GM10248 (cell line): ENCODE data around the gene ANKRA2.

Experiments
- CTCF ChIA-PET: fragments of 300-600 bp; sonication (Branson Sonifier 250); formaldehyde crosslinking; extraction: SDS; loops from one replicate; lab custom pipeline; 2021; ENCODE audit warnings: antibody characterized with exemption; lab: Yijun Ruan, JAX
- POLR2A ChIA-PET: fragments of 350-650 bp; sonication (Branson Sonifier 250); formaldehyde crosslinking; extraction: SDS; loops from one replicate; lab custom pipeline; 2020; ENCODE audit warnings: antibody characterized with exemption; lab: Yijun Ruan, JAX
- DNase-seq: peaks from one replicate; pipeline ENCODE4 v3.0.0; 2012; ENCODE audit errors: extremely low spot score
- TF ChIP-seq, protein P1 (sequence below): IDR thresholded peaks from 2 replicates; pipeline ENCODE4 v1.5.1; 2012; ENCODE audit warnings: mild to moderate bottlenecking, low read depth; ENCODE audit errors: extremely low read depth, missing control alignments, control extremely low read depth

Gene ANKRA2

DNA sequence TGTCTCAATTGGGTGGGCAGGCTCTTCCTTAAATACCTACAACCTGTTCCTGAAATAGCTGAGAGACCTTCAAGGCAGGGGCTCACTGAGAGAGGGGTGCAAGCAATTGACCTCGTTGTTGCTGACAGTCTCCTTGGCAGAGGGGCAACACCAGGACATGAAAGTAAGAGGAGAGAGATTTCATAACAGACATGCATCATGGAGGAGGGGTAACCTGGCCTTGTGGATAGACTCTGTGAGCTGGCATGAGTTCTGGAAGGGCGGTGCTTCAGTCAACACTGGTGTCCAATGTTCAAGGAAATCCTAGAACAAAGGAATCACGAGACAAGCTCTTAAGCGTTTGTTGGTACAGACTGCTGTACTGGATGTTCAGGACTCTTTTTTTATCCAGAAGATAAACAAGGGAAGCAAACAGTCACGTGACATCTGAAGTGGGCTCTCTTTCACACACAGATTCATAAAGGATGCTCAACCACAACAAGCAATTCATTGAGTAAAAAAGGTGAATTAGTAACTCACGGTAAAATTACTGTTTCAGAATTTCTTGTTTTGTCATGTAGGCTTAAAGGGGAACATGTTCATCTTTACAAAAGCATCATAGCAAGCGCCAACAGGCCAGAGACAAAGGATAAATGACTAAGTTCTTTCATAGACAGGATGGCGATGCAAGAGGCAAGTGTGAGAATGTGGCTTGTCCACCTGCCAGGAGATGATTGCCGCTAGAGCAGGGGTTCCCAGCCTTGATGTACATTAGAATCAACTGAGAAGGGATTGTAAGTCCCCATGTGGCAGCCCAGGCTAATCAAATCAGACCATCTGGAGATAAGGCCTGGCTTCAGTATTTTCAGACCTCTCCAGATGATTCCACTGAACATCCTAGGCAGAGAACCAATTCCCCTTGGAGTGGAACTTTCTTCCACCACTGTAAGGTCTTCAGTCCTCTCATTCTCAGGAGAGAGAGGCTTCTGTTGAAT, 20.7 kb downstream of the ANKRA2 start:
- DNase-seq: no peak
- TF ChIP-seq, protein P1, sequence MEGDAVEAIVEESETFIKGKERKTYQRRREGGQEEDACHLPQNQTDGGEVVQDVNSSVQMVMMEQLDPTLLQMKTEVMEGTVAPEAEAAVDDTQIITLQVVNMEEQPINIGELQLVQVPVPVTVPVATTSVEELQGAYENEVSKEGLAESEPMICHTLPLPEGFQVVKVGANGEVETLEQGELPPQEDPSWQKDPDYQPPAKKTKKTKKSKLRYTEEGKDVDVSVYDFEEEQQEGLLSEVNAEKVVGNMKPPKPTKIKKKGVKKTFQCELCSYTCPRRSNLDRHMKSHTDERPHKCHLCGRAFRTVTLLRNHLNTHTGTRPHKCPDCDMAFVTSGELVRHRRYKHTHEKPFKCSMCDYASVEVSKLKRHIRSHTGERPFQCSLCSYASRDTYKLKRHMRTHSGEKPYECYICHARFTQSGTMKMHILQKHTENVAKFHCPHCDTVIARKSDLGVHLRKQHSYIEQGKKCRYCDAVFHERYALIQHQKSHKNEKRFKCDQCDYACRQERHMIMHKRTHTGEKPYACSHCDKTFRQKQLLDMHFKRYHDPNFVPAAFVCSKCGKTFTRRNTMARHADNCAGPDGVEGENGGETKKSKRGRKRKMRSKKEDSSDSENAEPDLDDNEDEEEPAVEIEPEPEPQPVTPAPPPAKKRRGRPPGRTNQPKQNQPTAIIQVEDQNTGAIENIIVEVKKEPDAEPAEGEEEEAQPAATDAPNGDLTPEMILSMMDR: no peak
- POLR2A ChIA-PET: no interaction called here
- CTCF ChIA-PET: interaction anchor here (1.3 kb wide), 1 partner anchor 25 kb away, joined by 6 read pairs; no protein-coding TSS in a partner anchor

DNA sequence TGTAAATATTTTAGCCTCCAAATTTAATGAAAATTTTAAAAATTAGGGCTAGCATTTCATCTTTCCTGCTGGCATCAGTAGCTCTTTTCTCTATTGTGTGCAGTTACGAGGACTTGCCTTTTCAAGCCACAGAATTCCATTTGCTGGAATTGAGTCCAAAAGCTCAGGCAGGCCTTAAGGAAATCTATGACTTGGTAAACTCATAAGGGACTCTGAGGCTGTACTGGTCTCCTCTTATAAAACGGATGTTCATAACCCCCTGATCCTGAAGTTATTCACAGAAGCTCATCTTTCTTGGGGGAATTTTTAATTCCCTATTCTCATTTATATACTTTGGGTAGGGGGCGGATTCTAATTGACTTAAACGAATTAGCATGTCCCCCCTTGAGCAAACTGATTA, 23.4 kb downstream of the ANKRA2 start:
- TF ChIP-seq, protein P1: no peak
- ChIA-PET CTCF (no interaction called here), POLR2A (no interaction called here)
- no peak for DNase-seq

DNA sequence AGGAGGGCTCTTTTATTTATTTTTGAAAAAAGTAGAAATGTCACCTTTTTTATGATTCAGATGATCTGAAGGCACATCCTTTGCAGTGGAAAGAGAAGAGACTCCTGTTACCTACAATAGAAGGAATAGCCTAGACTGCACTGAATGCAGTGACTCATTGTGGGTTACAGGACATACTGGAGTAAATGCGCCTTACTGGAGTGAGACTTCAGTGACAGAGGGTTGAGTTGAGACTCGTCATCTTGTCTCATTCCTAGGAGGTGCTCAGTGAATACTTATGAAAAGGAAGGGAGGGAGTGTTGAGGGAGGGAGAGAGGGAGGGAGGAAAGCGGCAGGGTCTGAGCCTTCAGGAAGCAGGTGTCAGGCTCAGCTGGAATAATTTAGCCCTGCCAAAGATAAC, 25.2 kb downstream of the ANKRA2 start:
- no peak for DNase-seq
- TF ChIP-seq, protein P1: no peak
- CTCF ChIA-PET: interaction anchor here (1.0 to 1.1 kb wide), 2 partner anchors 20 to 253 kb away, joined by 3 read pairs; no protein-coding TSS in a partner anchor
- POLR2A ChIA-PET: no interaction called here

DNA sequence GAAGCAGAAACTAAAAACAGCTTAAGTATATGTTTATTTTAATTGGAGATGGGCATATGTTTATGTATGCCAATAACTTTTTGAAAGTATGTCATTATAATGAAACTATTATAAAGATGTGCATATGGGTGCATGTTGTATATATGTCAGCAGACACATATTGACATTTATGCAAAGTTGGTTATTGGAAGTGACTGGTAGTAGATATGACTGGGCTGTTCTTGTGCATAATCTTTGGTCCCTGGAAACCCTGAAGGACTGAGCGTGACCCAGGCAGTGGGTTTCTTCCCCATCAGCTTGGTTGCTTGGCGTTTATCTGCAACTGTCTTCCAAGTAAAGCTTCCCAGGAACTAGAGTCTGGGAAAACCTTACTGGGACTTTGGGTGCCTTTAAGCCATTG, 25.7 kb downstream of the ANKRA2 start:
- POLR2A ChIA-PET: no interaction called here

DNA sequence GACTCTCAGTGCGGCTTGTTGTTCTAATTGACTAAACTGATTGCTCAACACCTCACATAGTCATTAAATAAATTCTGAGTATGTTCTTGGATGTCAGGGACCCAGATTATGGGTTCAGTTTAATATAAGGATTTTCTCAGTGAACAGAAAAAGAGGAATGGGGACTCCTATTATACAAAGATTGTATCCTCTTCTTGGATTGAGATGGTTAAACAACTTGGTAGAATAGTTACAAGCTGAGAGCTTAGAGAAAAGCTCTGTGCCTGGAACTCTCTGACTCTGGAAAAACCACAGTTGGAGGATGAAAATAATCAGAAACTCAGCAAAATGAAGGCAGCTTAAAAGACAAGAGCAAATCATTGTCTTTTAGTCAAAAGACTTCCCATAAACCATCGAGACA, 30.5 kb downstream of the ANKRA2 start:
- ChIA-PET POLR2A (no interaction called here), CTCF (interaction anchor here (1.2 to 4.8 kb wide), 6 partner anchors 8 to 579 kb away, joined by 3 to 86 read pairs (median 10); partner anchors contain the start of gene FCHO2)
- TF ChIP-seq, protein P1: no peak
- no peak for DNase-seq

More for the DNA sequence above, 25.7 kb downstream of the ANKRA2 start:
- TF ChIP-seq, protein P1: no peak
- DNase-seq: no peak
- CTCF ChIA-PET: interaction anchor here (0.6 to 1.1 kb wide), 4 partner anchors 16 to 254 kb away, joined by 3 read pairs; no protein-coding TSS in a partner anchor

DNA sequence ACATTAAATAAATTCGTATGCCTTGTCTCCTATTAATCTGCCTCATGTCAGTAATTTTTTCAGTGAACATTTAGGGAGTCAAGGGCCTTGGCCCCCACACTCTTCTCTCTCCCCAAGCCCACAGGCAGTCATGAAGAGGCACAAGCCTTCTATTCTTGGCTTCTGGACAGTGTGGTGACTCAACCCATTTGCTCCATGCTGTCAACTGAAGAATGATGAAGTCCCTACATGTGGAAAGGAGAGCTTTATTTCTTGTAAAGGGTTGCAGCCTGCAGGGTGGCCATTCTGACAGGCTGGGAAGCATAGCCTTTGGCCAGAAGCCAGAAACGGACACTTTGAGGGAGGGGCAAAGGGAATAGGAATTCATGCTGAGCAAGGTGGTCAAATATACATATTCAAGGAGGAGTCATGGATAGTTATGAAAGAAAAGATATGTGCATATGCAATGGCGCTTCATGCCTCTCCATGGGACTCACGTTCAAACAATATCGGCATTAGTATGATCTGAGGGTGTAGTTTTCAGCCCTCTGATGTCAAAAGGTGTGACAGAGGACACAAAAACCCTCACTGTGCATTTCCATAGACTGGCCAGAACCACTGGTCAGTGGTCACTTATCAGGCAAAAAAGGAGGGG, 31.3 kb downstream of the ANKRA2 start:
- DNase-seq: no peak
- CTCF ChIA-PET: no interaction called here
- TF ChIP-seq, protein P1: no peak
- POLR2A ChIA-PET: interaction anchor here (0.6 kb wide), 1 partner anchor 579 kb away, joined by 3 read pairs; no protein-coding TSS in a partner anchor
